HG03354 (cell line): ENCODE results near the gene SPG21.
A peak's percentile ranks its signal among the peaks of the same experiment; 100 is the strongest.
"Not testable (repeated sequence)": the region's sequence is repeated elsewhere in the genome, so short reads cannot be mapped to it uniquely, and the experiment has no call there.

Source experiments
- ATAC-seq: cut with Tn5 transposase; IDR thresholded peaks from one replicate; pipeline ENCODE4 v1.9.1; 2021; ENCODE audit warnings: mild to moderate bottlenecking; ENCODE audit not compliant: unreplicated experiment, poor library complexity, severe bottlenecking

The SPG21 gene

GRCh38 chr15:64989416-64990167, at the start of gene SPG21:
SPG21 (minus strand) TSS chr15:64989914; CDS start chr15:64983569, 6,345 bp downstream.
- peak; percentile 94 for ATAC-seq

- ATAC-seq: no peak
Observed at GRCh38 chr15:65038836-65039235, 49.1 kb upstream of the SPG21 start.

- ATAC-seq: no peak
Observed at GRCh38 chr15:65038428-65038827, 48.7 kb upstream of the SPG21 start.

- no peak for ATAC-seq
Observed at GRCh38 chr15:65037309-65037708, 47.6 kb upstream of the SPG21 start.

DNA sequence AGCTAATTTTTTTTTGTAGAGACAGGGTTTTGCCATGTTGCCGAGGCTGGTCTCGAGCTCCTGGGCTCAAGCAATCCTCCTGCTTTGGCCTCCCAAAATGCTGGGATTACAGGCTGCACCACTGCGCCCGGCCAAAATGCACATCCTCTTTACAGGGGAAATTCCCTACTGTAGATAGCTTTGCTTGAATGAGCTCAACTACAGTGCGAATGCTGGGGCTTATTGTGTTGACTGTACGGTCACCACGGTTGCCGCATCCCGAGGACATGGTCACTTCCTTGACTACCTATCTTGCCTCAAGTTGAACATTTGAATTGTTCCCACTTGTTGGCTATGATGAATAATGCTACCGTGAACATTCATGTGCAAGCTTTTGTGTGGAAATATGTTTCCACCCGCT, 45.0 kb upstream of the SPG21 start:
- no peak for ATAC-seq

GRCh38 chr15:65033659-65034269, 44.0 kb upstream of the SPG21 start:
- ATAC-seq: no peak

DNA sequence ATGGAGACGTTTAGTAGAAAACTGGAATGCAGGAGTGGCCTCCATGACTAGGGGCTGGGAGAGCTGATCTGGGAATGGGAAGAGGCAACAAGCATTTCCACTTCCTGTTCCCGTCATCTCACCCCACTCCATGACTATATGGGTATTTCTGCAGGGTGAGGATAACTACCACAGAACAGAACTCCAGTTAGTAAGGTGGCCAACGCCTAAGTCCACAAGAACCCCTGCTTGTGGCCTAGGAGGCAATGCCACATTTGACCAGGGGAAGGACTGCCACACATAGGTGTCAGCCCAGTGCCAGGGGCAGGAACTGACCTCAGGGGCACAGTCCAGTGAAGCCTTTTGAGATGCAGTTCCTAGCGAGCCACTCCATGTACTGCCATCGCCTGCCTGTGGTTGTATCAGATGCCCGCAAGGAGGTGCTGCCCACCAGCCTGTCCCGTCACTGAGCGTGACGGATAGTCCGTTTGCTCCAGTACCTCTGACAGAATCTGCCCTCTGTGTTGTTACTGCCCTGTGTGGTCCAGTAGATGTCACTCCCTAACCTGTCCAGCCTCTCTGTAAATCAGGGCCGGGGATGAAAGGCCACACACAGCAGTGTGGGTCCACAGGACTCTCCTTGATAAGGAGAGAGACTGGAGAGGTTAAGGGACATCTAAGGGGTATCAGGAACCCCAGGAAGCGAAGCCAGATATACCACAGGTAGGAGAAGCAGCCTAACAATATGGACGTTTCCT, 43.3 kb upstream of the SPG21 start:
- no peak for ATAC-seq

DNA sequence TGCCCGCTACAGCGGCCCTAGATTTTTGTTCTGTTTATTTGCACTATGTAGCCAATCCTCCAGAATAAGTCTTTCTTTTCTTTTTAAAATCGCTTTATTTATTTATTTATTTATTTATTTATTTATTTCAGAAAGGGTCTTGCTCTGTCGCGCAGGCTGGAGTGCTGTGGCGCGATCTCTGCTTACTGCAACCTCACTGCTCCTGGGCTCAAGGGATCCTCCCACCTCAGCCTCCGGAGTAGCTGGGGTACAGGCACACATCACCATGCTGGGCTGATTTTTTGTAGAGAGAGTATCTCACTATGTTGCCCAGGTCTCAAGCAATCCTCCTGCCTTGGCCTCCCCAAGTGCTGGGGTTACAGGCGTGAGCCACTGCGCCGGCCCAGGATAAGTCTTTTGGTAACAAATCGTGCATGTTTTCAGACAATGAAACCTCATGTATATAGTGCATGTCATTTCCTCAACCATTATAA, 40.1 kb upstream of the SPG21 start:
- ATAC-seq: no peak

GRCh38 chr15:65028921-65029735, 39.4 kb upstream of the SPG21 start, which contains the start of gene MTFMT:
MTFMT (minus strand) TSS chr15:65029639; CDS start chr15:65029613, 26 bp downstream.
- peak; percentile 79 for ATAC-seq

DNA sequence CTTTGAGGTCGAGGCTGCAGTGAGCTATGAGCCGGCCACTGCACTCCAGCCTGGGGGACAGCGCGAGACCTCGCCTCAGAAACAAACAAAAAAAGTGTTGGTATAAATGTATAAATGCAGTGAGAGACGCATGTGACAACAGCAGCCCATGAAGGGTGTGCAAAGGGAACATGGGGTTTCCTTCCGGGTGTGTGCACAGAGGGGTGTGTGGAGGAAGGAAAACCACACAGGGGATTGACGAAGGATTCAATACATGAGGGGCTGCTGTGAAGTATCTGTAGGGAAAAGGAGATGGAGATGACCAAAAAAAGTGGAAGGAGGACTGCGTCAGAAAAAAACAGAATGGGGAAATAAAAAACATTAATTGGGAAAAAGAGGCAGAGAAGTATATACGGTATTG, 38.6 kb upstream of the SPG21 start:
- no peak for ATAC-seq

DNA sequence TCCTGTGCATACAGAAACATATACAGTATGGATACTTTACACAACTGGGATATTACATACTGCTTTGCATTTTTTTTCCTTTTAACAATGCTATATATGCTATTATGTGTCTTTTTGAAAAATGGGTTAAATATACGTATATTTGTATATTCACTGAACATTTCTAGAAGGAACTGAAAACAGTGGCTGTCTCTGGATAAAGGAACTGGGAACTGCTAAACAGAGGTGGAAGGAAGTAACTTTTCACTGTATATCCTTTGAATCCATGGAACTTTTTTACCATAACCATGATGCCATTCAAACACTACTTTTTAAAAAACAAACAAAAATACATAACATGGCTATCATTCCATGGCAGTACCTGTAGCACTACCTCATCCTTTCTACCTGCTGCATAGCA, 37.9 kb upstream of the SPG21 start:
- no peak for ATAC-seq

GRCh38 chr15:65026756-65027155, 37.0 kb upstream of the SPG21 start:
- no peak for ATAC-seq

DNA sequence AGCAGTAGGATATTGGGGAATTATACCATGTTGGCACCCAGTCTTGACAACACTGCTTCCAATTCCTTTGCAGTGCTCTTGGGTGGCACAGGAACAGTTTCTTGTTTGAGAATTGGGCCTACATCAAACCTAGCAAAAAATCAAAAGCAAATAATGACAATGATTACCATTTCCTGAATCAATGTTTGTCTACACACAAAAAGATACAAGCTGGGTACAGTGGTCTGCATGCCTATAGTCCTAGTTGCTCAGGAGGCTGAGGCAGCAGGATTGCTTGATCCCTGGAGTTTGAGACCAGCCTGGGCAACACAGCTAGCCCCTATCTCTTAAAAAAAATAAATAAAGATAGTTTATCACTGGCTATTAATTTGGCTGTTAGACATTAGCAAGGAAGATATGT, 31.8 kb upstream of the SPG21 start:
- no peak for ATAC-seq

- no peak for ATAC-seq
Observed at GRCh38 chr15:65020419-65020818, 30.7 kb upstream of the SPG21 start.

GRCh38 chr15:65011198-65011597, 21.5 kb upstream of the SPG21 start:
- not testable (repeated sequence) for ATAC-seq

DNA sequence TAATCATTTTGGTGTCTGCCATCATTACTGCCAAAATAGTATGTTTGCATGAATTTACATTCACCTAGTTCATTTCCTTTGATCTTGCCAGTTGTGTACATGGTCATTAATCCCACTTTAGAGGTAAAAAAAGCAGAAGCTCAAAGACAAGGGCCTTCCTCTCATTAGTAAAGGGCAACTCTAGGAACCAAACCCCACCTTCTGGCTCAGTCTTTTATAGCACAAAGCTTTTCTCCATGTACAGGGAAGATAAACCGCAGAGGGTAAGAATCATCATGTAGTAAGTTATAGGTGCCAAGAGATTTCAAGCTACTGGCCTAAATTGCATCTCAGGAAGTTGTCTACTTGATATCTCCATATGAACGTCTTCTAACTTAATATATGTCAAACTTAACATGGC, 19.3 kb upstream of the SPG21 start:
- no peak for ATAC-seq

GRCh38 chr15:65006876-65007275, 17.2 kb upstream of the SPG21 start:
- ATAC-seq: no peak

GRCh38 chr15:65004993-65005392, 15.3 kb upstream of the SPG21 start:
- no peak for ATAC-seq

GRCh38 chr15:64997745-64998375, 8.1 kb upstream of the SPG21 start:
- ATAC-seq: no peak
